ENCODE results near the gene MIA. TPM values are rescaled to one million over a fixed set of nuclear protein-coding genes. Genes with fewer than 3 reads are reported as not detected.
"Not testable (repeated sequence)": the region's sequence is repeated elsewhere in the genome, so short reads cannot be mapped to it uniquely, and the experiment has no call there.

MIA gene
- total and polyA plus RNA-seq, 2 donors (not counting 1 experiment from before 2014, with no cell fraction given), result 0.99 TPM; not detected in 1

DNA sequence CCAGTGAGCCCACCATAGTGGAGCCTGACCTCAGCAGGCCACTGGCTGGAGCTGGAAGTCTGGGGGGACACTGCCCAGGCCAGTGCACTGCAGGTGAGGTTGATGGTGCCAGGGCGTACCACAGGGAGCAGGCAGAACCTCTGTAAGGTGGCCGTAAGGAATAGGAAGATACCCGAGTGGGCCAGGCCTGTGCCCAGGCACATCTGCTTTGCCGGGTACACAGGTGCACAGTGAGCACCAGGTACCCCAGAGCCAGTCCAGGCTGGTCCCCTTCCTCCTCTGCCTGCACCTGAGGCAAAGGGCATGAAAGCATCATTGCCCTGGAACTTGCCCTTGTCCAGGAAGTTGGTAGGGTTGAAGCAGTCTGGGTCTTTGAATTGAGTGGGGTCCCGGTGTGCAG, 33.2 kb downstream of the MIA start:
- Histone ChIP-seq H3K9ac (ENCODE audit: insufficient read depth, low read length) (no peak overlapping the region), H4K20me1 (ENCODE audit: control insufficient read depth, extremely low read depth, insufficient read depth, low read length) (peaks cover 3% of the 10 kb centered on the region), H3K79me2 (ENCODE audit: control insufficient read depth, insufficient read depth, low read length) (peaks cover 53% of the 10 kb centered on the region), H3K4me3 (replicated peaks in 1 of 4; ENCODE audit: control extremely low read depth in 1 of 4, insufficient read depth in 1 of 4, low read depth in 3 of 4, low read length in 4 of 4) (no peak overlapping the region), H2AFZ (ENCODE audit: low read length) (no peak overlapping the region), H3K27ac (ENCODE audit: insufficient read depth, low read length) (no peak overlapping the region), H3K36me3 (ENCODE audit: control insufficient read depth, insufficient read depth, low read length) (peaks cover 30% of the 10 kb centered on the region), H3K4me1 (ENCODE audit: control insufficient read depth, extremely low read depth, insufficient read depth, low read length) (peaks cover 25% of the 10 kb centered on the region), H3K27me3 (ENCODE audit: control insufficient read depth, insufficient read depth, low read length) (no peaks in the 10 kb centered on the region), H3K4me2 (ENCODE audit: extremely low read depth, insufficient read depth, low read length) (no peak overlapping the region), H3K9me3 (ENCODE audit: control insufficient read depth, insufficient read depth, low read depth, low read length) (no peaks in the 10 kb centered on the region)
- no peak for TF ChIP-seq EZH2 (IDR thresholded peaks at IDR 0.05; ENCODE audit: low read length, missing control alignments)
- TF ChIP-seq, protein P1, sequence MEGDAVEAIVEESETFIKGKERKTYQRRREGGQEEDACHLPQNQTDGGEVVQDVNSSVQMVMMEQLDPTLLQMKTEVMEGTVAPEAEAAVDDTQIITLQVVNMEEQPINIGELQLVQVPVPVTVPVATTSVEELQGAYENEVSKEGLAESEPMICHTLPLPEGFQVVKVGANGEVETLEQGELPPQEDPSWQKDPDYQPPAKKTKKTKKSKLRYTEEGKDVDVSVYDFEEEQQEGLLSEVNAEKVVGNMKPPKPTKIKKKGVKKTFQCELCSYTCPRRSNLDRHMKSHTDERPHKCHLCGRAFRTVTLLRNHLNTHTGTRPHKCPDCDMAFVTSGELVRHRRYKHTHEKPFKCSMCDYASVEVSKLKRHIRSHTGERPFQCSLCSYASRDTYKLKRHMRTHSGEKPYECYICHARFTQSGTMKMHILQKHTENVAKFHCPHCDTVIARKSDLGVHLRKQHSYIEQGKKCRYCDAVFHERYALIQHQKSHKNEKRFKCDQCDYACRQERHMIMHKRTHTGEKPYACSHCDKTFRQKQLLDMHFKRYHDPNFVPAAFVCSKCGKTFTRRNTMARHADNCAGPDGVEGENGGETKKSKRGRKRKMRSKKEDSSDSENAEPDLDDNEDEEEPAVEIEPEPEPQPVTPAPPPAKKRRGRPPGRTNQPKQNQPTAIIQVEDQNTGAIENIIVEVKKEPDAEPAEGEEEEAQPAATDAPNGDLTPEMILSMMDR (conservative IDR thresholded peaks at IDR 0.05 in 1 of 2, IDR thresholded peaks at IDR 0.05 in 1 of 2; ENCODE audit: low read depth in 1 of 2, low read length in 2 of 2), result no peak
- DNase-seq (ENCODE audit: low read depth in 2 of 2), result no peak

DNA sequence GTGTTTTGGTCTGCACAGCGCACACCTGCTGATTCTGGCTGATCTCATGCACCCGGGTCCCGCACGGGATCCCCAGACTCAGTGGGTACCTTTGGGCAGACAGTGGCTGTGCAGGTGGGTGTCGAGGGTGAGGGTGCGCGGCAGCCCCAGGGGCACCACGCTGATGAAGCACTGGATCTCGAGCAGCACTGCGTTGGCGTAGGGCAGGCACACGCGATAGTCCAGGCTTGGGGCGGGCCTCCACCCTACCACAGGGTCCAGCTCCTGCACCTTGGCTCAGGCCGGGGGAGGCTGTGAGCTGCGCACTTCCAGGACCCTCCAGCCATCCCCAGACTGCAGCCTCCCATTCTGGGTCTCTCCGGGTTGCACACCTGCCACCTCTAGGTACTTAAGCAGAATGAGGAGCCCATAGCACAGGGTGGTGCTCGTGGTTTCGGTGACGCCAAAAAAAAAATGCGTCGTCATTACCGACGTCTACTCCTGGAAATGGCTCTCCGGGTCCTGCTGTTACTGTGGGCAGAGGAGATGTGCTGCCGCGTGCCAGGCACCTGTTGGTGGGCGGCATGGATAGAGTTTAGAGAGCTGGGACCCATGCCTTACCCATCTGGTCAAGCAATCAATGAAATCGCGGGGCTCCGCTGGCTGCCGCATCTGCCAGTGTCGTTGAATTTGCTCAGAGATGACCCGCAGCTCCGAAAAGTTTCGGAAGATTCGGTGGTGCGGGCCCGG, 34.2 kb downstream of the MIA start:
- no peak overlapping the region for H3K9ac ChIP-seq (ENCODE audit: insufficient read depth, low read length)
- H3K9me3 ChIP-seq (ENCODE audit: control insufficient read depth, insufficient read depth, low read depth, low read length), result no peaks in the 10 kb centered on the region
- DNase-seq (ENCODE audit: low read depth in 2 of 2), result no peak
- peaks cover 18% of the 10 kb centered on the region for H3K4me1 ChIP-seq (ENCODE audit: control insufficient read depth, extremely low read depth, insufficient read depth, low read length)
- H4K20me1 ChIP-seq (ENCODE audit: control insufficient read depth, extremely low read depth, insufficient read depth, low read length), result no peaks in the 10 kb centered on the region
- peaks cover 43% of the 10 kb centered on the region for H3K79me2 ChIP-seq (ENCODE audit: control insufficient read depth, insufficient read depth, low read length)
- H3K27ac ChIP-seq (ENCODE audit: insufficient read depth, low read length), result no peak overlapping the region
- peaks cover 26% of the 10 kb centered on the region for H3K36me3 ChIP-seq (ENCODE audit: control insufficient read depth, insufficient read depth, low read length)
- TF ChIP-seq, protein P1 (conservative IDR thresholded peaks at IDR 0.05 in 1 of 2, IDR thresholded peaks at IDR 0.05 in 1 of 2; ENCODE audit: low read depth in 1 of 2, low read length in 2 of 2), result no peak
- TF ChIP-seq EZH2 (IDR thresholded peaks at IDR 0.05; ENCODE audit: low read length, missing control alignments), result no peak
- H3K4me2 ChIP-seq (ENCODE audit: extremely low read depth, insufficient read depth, low read length), result no peak overlapping the region
- no peak overlapping the region for H3K4me3 ChIP-seq (replicated peaks in 1 of 4; ENCODE audit: control extremely low read depth in 1 of 4, insufficient read depth in 1 of 4, low read depth in 3 of 4, low read length in 4 of 4)
- no peaks in the 10 kb centered on the region for H3K27me3 ChIP-seq (ENCODE audit: control insufficient read depth, insufficient read depth, low read length)
- no peak overlapping the region for H2AFZ ChIP-seq (ENCODE audit: low read length)

DNA sequence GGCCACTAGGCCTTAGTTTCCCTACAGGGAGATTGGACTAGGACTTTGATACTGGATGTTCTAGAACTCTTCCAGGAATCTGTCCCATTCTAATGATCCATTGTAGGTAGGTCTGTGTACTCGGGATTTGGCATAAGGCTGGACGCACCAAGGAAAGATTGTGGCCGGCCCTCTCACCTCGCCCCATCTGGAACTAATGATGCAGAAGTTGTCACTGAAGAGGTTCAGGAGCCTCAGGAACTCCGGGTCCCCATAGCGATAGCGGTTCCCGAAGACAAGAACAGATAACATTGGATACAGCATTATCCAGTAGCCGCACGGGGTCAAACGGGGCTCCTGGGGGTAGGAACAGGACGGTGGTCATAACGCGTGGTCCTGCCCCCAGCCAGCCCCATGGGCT, 34.8 kb downstream of the MIA start:
- TF ChIP-seq EZH2 (IDR thresholded peaks at IDR 0.05; ENCODE audit: low read length, missing control alignments), result no peak
- TF ChIP-seq, protein P1 (conservative IDR thresholded peaks at IDR 0.05 in 1 of 2, IDR thresholded peaks at IDR 0.05 in 1 of 2; ENCODE audit: low read depth in 1 of 2, low read length in 2 of 2), result no peak
- Histone ChIP-seq H3K9ac (ENCODE audit: insufficient read depth, low read length) (no peak overlapping the region), H3K27ac (ENCODE audit: insufficient read depth, low read length) (peak overlapping the region; percentile 13), H2AFZ (ENCODE audit: low read length) (no peak overlapping the region), H3K4me3 (replicated peaks in 1 of 4; ENCODE audit: control extremely low read depth in 1 of 4, insufficient read depth in 1 of 4, low read depth in 3 of 4, low read length in 4 of 4) (peak overlapping the region in 2 of 4 experiments; percentile 24 to 46), H3K27me3 (ENCODE audit: control insufficient read depth, insufficient read depth, low read length) (no peaks in the 10 kb centered on the region), H3K79me2 (ENCODE audit: control insufficient read depth, insufficient read depth, low read length) (peaks cover 37% of the 10 kb centered on the region), H4K20me1 (ENCODE audit: control insufficient read depth, extremely low read depth, insufficient read depth, low read length) (no peaks in the 10 kb centered on the region), H3K4me1 (ENCODE audit: control insufficient read depth, extremely low read depth, insufficient read depth, low read length) (peaks cover 18% of the 10 kb centered on the region), H3K4me2 (ENCODE audit: extremely low read depth, insufficient read depth, low read length) (no peak overlapping the region), H3K36me3 (ENCODE audit: control insufficient read depth, insufficient read depth, low read length) (peaks cover 26% of the 10 kb centered on the region), H3K9me3 (ENCODE audit: control insufficient read depth, insufficient read depth, low read depth, low read length) (no peaks in the 10 kb centered on the region)
- no peak for DNase-seq (ENCODE audit: low read depth in 2 of 2)

DNA sequence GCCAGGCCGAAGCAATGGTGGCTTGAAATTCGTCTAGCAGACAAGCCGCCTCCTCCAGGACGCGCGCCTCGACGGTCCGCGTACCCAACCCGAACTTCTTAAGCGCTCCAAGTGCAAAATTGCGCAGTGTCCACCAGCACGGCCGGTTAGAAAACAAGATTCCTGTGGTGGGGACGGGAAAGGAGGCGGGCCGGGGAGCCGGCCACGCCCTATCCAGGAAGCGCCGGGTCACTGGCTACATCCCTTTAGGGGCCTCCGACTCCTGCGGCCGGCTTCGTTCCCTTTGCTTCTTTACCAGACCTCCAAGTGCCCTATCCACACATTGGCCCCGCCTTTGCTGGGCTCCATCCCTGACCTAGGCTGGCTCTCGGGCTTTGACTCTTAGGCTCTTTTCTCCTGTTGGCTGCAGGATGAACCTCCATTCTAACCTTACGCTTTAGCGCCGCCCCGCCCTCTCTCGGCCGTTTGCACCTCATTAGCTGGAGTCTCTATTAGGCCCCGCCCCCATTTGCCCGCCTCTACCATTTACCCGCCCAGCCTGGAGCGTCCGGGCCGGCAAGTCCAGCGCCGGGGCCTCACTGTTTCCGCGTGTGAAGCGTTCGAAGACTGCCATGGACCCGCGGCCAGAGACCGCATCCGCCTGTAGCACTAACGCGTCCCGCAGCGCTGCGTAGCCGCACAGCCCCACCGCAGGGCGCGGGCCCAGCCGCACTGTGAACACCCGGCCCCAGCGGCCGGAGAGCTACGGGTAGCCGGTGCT, 35.5 kb downstream of the MIA start:
- H2AFZ ChIP-seq (ENCODE audit: low read length); H3K9me3 ChIP-seq (ENCODE audit: control insufficient read depth, insufficient read depth, low read depth, low read length); H3K9ac ChIP-seq (ENCODE audit: insufficient read depth, low read length); H4K20me1 ChIP-seq (ENCODE audit: control insufficient read depth, extremely low read depth, insufficient read depth, low read length); H3K27me3 ChIP-seq (ENCODE audit: control insufficient read depth, insufficient read depth, low read length): not testable (repeated sequence)
- Histone ChIP-seq H3K4me2 (ENCODE audit: extremely low read depth, insufficient read depth, low read length) (peak overlapping the region; percentile 62), H3K4me3 (replicated peaks in 1 of 4; ENCODE audit: control extremely low read depth in 1 of 4, insufficient read depth in 1 of 4, low read depth in 3 of 4, low read length in 4 of 4) (peak overlapping the region in 3 of 4 experiments; percentile 21 to 46 (median 34)), H3K79me2 (ENCODE audit: control insufficient read depth, insufficient read depth, low read length) (peaks cover 30% of the 10 kb centered on the region), H3K27ac (ENCODE audit: insufficient read depth, low read length) (peak overlapping the region; percentile 23), H3K36me3 (ENCODE audit: control insufficient read depth, insufficient read depth, low read length) (peaks cover 22% of the 10 kb centered on the region), H3K4me1 (ENCODE audit: control insufficient read depth, extremely low read depth, insufficient read depth, low read length) (peaks cover 13% of the 10 kb centered on the region)
- peak; percentile 76 to 87 for DNase-seq (ENCODE audit: low read depth in 2 of 2)

Data from fibroblast of lung (primary cell).